Ovary (tissue), 9 donors: ENCODE results near the gene SLC39A11. TPM values are rescaled to one million over a fixed set of nuclear protein-coding genes. Genes with fewer than 3 reads are reported as not detected.
"Not testable (repeated sequence)": the region's sequence is repeated elsewhere in the genome, so short reads cannot be mapped to it uniquely, and the experiment has no call there.

ENCODE experiments used
- DNase-seq, 5 donors: peaks; one replicate each; pipeline ENCODE4 v3.0.0-alpha.2; 2019 to 2020
- H3K27ac ChIP-seq, 2 donors: fragments of 200-600 bp; one replicate each; pipeline versions ENCODE4 v1.5.1 to v1.8.0; 2019 to 2022
- H3K27me3 ChIP-seq: fragments of 200-600 bp; one replicate; pipeline ENCODE4 v1.8.0; 2022
- H3K36me3 ChIP-seq: fragments of 200-600 bp; sonication (generic); one replicate; pipeline ENCODE4 v1.5.1; 2019
- H3K4me1 ChIP-seq: one replicate; pipeline ENCODE4 v1.8.1; 2013; ENCODE audit warnings: mild to moderate bottlenecking, moderate library complexity; ENCODE audit not compliant: insufficient read depth
- H3K4me3 ChIP-seq: fragments of 200-600 bp; sonication (generic); one replicate; pipeline ENCODE4 v1.5.1; 2017
- H3K9me3 ChIP-seq, 2 donors: fragments of 200-600 bp in 1 of 2; sonication (generic) in 1 of 2; one replicate each; pipeline versions ENCODE4 v1.5.1 to v1.8.1; 2013 to 2019; ENCODE audit warnings: mild to moderate bottlenecking in 1 of 2, moderate library complexity in 1 of 2
- CTCF ChIP-seq, 3 donors: fragments of 450-650 bp in 2 of 3; fragments of 200-600 bp in 1 of 3; IDR thresholded peaks; one replicate each; pipeline versions ENCODE4 v1.5.1 to v1.8.0; 2016 to 2022; ENCODE audit warnings: antibody characterized with exemption in 3 of 3, mild to moderate bottlenecking in 1 of 3
- EP300 ChIP-seq: sonication (generic); formaldehyde crosslinking; IDR thresholded peaks from one replicate; pipeline ENCODE4 v1.6.1; 2017; ENCODE audit warnings: antibody characterized with exemption
- POLR2A ChIP-seq: fragments of 450-650 bp; IDR thresholded peaks from one replicate; pipeline ENCODE4 v1.6.1; 2017; ENCODE audit warnings: antibody characterized with exemption, mild to moderate bottlenecking, moderate library complexity
- WGBS, 3 donors: extraction: QIAGEN DNeasy Blood & Tissue Kit in 1 of 3; methylation state at CpG; one replicate each; pipeline versions ENCODE4 v1.1.5 to v1.1.7; 2013 to 2017; 5-methylcytosine and 5-hydroxymethylcytosine counted together
- intact Hi-C, 4 donors: fragments of 100-400 bp; cut with DNase I; formaldehyde crosslinking; loops; one replicate each; pipeline versions ENCODE4 v1.11.0 to v1.15.1; 2022 to 2023
- polyA plus RNA-seq, 2 donors: library from polyadenylated mRNA; stranded (reverse); fragments of 200-250 nt in 1 of 2; fragments of 350-450 nt in 1 of 2; fragmentation: Illumina TruSeq in 1 of 2; extraction: RNeasy Lipid Tissue Mini Kit (QIAGEN cat#74804) in 1 of 2; gene quantifications; one replicate each; pipeline ENCODE4 v1.2.3, GENCODE V29; 2013 to 2014
- total RNA-seq, 7 donors: library from RNA; depleted of rRNA in 2 of 7; stranded (reverse); fragments of >200 nt in 2 of 7; fragmentation: NEBNext Ultra II Directional in 3 of 7; extraction: Animal tissue kit (Norgen Biotek cat#: 25700) in 3 of 7; gene quantifications; one replicate each; pipeline versions ENCODE4 v1.1.0 to v1.2.4, GENCODE V29; 2016 to 2023
- donor health status: DM: no; HTN: no; CAD: no; lungs with moderate emphysema.
- donor health status: DM: no; HTN: no; CAD: no.
- donor health status: Bipolar disorder and iron deficiency.
- donor health status: DM: yes; HTN: yes; CAD: no.
- donor health status: DM: no; HTN: no; CAD: no.
- donor health status: DM: yes; HTN: yes; CAD: no.

SLC39A11 gene
- total and polyA plus RNA-seq, 9 donors = 4.0 to 21.2 (median 10.1) TPM

DNA sequence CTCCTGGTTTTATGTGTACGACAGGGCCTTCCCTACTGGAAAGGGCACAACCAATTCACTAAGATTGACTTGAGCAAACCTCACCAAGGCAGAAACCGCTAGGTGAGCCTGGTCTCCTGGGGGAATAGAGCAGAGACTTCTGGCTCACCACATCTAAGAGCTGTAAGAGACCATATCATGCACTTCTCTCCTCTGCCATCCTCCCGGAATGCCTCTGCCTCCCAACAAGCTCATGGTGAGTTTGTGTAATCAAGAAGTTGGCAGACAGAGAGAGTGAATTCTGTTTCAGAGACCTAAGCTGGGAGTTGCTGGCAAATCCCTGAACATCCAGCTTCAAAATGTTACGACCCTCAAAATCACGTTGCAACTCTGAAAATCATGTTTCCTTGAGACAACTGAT, 154.8 kb downstream of the SLC39A11 start:
- Histone ChIP-seq H3K27ac (no peak overlapping the region), H3K27me3 (no peaks in the 10 kb centered on the region), H3K4me3 (no peak overlapping the region), H3K36me3 (no peaks in the 10 kb centered on the region), H3K4me1 (no peaks in the 10 kb centered on the region), H3K9me3 (no peaks in the 10 kb centered on the region)
- 68 to 75% (median 69%) methylated on average over 5 of the region's 5 CpGs for WGBS, 3 donors
- intact Hi-C loops = no loop called here
- no peak for DNase-seq
- TF ChIP-seq CTCF (IDR thresholded peaks at IDR 0.05) (no peak), POLR2A (no peak), EP300 (no peak)

DNA sequence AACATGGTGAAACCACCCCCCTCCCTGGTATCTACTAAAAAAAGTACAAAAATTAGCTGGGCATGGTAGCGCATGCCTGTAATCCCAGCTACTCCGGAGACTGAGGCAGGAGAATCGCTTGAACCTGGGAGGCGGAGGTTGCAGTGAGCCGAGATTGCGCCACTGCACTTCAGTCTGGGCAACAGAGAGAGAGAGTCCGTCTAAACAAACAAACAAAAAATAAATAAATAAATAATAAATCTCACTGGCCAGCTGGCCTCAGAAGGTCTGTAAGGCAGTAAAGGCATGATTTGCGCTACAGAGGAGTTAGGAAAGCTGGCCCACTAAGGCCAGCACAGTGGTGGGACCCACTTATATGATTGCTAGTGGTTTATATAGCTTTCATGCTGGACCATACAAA, 155.2 kb downstream of the SLC39A11 start:
- H3K4me3 ChIP-seq, H3K4me1 ChIP-seq, H3K27me3 ChIP-seq, H3K36me3 ChIP-seq, H3K9me3 ChIP-seq, H3K27ac ChIP-seq, intact Hi-C loops, DNase-seq: not testable (repeated sequence)
- 90 to 97% (median 91%) methylated on average over 8 of the region's 8 CpGs for WGBS, 3 donors

DNA sequence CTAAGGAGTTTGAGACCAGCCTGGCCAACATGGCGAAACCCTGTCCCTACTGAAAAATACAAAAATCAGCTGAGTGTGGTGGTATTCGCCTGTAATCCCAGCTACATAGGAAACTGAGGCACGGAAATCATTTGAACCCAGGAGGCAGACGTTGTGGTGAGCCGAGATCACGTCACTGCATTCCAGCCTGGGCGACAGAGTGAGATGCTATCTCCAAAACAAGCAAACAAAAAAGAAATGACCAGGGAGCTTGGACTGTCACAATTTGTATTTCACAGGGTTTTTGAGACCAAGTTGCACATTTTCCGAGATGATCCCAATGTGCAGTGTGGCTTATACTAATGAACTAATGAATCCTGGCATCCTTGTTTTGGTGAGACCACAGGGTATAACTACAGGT, 156.5 kb downstream of the SLC39A11 start:
- intact Hi-C loops = no loop called here
- DNase-seq = no peak
- Histone ChIP-seq H3K36me3 (no peaks in the 10 kb centered on the region), H3K4me1 (no peaks in the 10 kb centered on the region), H3K9me3 (no peaks in the 10 kb centered on the region), H3K4me3 (no peak overlapping the region), H3K27ac (no peak overlapping the region), H3K27me3 (no peaks in the 10 kb centered on the region)
- TF ChIP-seq EP300 (no peak), CTCF (IDR thresholded peaks at IDR 0.05) (no peak), POLR2A (no peak)
- 94 to 95% (median 94%) methylated on average over 8 of the region's 8 CpGs for WGBS, 3 donors

DNA sequence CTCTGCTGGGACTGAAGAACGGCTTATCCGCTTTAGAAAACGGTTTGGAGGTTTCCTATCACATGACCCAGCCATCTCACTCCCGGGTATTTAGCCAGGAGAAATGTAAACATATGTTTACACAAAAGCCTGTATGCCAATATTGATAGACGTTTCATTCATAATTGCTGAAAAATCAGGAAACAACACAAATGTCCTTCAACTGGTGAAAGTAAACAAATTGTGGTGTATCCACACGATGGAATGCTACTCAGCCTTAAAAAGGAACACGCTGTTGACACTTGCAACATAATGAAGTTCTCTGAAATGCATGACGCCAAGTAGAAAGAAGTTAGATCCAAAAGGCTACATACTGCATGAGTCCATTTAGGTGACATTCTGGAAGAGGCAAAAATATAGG, 157.6 kb downstream of the SLC39A11 start:
- Histone ChIP-seq H3K36me3 (no peaks in the 10 kb centered on the region), H3K9me3 (no peaks in the 10 kb centered on the region), H3K4me3 (no peak overlapping the region), H3K27me3 (no peaks in the 10 kb centered on the region), H3K4me1 (no peaks in the 10 kb centered on the region), H3K27ac (no peak overlapping the region)
- intact Hi-C loops = no loop called here
- DNase-seq = no peak
- no peak for TF ChIP-seq CTCF (IDR thresholded peaks at IDR 0.05)
- no peak for TF ChIP-seq POLR2A
- no peak for TF ChIP-seq EP300
- WGBS, 3 donors = 84 to 92% (median 86%) methylated on average over 8 of the region's 8 CpGs

GRCh38 chr17:72931635-72932034, 160.9 kb downstream of the SLC39A11 start:
- H3K9me3 ChIP-seq = no peaks in the 10 kb centered on the region
- H3K27ac ChIP-seq = no peak overlapping the region
- DNase-seq = no peak
- WGBS, 3 donors = 90 to 96% (median 93%) methylated on average over 5 of the region's 5 CpGs
- no peaks in the 10 kb centered on the region for H3K27me3 ChIP-seq
- no peaks in the 10 kb centered on the region for H3K4me1 ChIP-seq
- H3K36me3 ChIP-seq = no peaks in the 10 kb centered on the region
- H3K4me3 ChIP-seq = no peak overlapping the region
- intact Hi-C loops = no loop called here
- TF ChIP-seq CTCF (IDR thresholded peaks at IDR 0.05) (no peak), EP300 (no peak), POLR2A (no peak)
